HG02588 (cell line): ENCODE data around the gene SPX.

Experiments
- ATAC-seq: cut with Tn5 transposase; IDR thresholded peaks from one replicate; pipeline ENCODE4 v1.9.1; 2021; ENCODE audit warnings: mild to moderate bottlenecking, moderate library complexity; ENCODE audit not compliant: unreplicated experiment

SPX gene

GRCh38 chr12:21576431-21576830 lies 50.3 kb downstream of the SPX start:
- no peak for ATAC-seq

DNA sequence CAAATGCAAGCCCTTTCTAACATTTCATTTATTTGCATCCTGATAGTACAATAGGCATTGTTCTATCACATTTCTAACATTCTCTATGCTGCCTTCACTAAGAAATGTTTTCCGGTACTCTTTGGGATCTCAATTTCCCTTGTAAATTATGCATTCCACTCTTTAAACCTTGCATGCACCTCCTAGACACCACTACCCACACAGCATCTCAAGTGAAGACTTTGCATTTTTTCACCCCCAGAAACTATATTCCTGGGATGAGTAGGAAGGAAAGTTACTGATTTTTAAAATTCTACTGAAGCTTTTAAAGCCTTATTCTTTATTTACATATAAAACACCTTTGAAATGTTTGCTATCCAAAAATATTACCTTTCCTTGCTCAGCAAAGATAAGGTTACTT lies 51.4 kb downstream of the SPX start:
- no peak for ATAC-seq

DNA sequence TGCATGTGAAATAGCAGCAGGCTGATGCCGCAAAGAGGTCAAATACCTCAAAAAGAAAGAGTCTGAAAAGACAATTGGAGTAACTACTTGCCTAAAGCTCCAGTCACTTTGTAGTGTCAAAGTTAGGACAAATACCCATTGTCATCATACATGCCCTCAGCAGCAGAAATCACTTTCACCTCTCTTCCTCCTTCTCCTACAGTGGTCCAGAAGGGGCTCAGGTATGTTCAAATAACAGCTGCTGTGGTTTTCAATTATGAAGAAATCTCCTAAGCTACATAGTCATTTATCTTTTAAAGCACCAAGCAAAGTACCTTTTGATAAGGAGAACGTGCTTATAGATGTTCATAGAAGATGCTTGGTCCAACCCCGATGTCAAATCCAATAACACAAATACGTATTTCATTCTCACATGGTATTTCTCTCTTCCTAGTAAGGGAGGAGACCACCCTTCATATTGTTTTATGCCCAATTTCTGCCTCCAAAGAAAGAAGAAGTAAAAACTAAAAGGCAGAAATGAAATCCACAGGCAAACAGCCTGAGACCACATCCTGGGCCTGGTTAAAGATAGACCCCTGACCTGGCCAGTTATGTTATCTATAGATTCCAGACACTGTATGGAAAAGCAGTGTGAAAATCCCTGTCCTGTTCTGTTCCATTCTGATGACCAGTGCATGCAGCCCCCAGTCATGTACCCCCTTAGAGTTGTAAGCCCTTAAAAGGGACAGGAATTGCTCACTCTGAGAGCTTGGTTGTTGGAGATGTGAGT lies 54.8 kb downstream of the SPX start:
- ATAC-seq, result no peak
